ENCODE results near the gene C8G.

The C8G gene

DNA sequence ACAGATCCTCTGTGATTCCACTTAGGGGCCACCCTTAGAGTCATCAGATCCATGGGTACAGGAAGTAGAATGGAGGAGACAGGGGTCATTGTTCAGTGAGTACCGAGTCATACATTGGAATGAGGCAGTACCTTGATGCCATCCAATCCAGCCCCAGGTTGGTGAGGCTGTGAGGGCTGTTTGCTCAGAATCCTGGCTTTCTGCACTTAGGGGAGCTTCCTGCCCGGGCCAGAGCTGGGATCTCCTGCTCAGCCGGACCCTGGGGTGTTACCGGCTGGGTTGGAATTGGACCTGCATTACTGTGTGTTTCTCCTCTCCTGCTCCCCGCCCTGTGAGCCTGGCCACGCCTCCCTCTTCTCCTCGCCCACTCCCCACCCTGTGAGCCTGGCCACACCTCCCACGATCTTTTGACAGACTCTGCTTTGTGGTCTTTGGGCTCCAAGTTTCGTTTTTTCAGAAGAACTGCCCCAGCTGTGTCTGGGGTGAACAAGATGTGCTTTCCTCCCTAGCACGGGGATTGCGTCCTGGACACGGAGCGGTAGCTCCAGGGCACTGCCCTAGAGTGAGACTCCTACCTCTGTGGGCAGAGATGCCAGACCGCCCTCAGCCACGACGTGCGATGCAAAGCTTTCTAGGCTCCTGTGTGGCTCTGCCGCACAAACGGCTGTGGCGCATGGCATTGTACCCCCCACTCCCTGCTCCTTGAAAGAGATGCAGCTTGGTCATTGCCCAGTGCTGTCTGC, 43.4 kb upstream of the C8G start:
- peak; percentile 59 for DNase-seq (ENCODE audit: low read depth)
- no peak overlapping the region for H3K4me3 ChIP-seq (ENCODE audit: low read depth, low read length)

DNA sequence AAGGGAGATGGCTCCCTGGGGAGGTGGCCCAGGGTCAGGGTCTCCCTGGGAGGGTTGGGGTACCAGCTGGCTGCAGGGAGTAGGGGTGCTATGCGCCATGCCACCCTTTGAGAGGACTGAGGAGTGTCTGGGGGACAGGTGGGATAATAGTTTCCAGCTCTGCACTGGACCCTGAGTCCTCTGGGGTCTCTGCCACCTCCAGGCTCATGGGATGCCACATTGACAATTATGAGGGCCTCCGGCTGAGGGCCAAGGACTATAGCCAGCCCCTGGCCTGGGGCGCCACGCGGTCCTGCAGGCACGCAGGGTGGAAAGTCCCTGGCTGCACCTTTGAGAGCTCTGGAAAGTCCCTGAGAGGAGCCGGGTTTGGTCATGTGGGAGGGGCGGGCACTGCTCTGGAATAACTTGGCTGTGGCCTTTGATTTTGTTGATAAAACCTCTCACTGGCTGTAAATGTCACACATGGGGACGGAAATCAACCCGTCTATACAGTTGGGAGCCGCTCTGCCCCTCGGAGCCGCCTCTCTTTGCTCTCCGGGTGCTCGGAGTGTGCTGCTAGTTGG, 42.7 kb upstream of the C8G start:
- DNase-seq (ENCODE audit: low read depth) = peak; percentile 88

More for the DNA sequence above, 43.4 kb upstream of the C8G start:
- no peak for TF ChIP-seq CTCF (conservative IDR thresholded peaks at IDR 0.05; ENCODE audit: low read depth, low read length)

GRCh38 chr9:136903041-136903554, 41.9 kb upstream of the C8G start:
- TF ChIP-seq CTCF (conservative IDR thresholded peaks at IDR 0.05; ENCODE audit: low read depth, low read length) = no peak
- no peak for DNase-seq (ENCODE audit: low read depth)
- H3K4me3 ChIP-seq (ENCODE audit: low read depth, low read length) = no peak overlapping the region

More for the DNA sequence above, 42.7 kb upstream of the C8G start:
- no peak for TF ChIP-seq CTCF (conservative IDR thresholded peaks at IDR 0.05; ENCODE audit: low read depth, low read length)
- H3K4me3 ChIP-seq (ENCODE audit: low read depth, low read length) = no peak overlapping the region

- peak; percentile 17 for DNase-seq (ENCODE audit: low read depth)
- TF ChIP-seq CTCF (conservative IDR thresholded peaks at IDR 0.05; ENCODE audit: low read depth, low read length) = no peak
- H3K4me3 ChIP-seq (ENCODE audit: low read depth, low read length) = no peak overlapping the region
Measured at GRCh38 chr9:136906266-136906665, 38.8 kb upstream of the C8G start.

DNA sequence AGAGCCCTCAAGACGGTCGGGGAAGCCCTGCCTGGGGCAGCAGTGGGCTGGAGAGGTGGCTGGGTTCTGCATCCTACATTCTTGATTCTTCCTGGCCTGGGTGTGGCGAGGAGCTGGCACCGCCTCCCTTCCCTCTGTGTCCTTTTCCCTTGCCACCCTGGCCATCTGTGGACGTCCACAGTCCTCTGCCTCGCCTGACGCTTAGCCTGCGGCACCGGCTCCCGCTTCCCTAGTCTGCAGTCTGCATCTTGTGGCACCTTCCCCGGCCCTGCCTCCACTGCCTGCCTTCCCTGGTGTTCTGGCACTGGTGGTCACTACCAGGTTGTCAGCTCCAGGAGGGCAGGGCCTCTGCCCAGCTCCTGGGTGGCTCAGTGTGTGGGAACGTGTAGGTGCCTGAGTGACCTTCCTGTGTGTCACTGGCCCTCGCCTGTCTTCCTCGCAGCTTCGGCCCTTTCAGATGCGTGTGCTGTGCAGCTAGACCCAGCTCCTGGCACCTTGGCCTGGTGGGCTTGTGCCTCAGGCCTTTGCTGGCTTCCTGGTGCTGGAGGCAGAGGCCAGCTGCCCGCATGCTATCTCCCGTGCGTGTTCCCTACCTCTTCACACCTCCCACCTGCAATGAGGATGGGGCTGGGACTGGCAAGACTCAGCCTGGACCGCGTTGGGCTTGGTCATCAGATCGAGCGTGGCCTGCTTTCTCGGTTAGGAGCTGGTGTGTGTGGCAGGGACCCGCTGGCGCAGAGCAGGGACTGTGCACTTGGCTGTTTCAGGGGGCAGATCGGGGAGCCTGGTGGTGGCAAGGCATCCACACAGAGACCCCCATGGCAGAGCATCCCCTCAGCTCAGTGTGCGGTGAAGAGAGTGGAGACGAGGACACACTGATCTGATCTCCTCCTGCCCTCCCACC, 37.8 kb upstream of the C8G start:
- TF ChIP-seq CTCF (conservative IDR thresholded peaks at IDR 0.05; ENCODE audit: low read depth, low read length) = no peak
- DNase-seq (ENCODE audit: low read depth) = no peak
- no peak overlapping the region for H3K4me3 ChIP-seq (ENCODE audit: low read depth, low read length)

DNA sequence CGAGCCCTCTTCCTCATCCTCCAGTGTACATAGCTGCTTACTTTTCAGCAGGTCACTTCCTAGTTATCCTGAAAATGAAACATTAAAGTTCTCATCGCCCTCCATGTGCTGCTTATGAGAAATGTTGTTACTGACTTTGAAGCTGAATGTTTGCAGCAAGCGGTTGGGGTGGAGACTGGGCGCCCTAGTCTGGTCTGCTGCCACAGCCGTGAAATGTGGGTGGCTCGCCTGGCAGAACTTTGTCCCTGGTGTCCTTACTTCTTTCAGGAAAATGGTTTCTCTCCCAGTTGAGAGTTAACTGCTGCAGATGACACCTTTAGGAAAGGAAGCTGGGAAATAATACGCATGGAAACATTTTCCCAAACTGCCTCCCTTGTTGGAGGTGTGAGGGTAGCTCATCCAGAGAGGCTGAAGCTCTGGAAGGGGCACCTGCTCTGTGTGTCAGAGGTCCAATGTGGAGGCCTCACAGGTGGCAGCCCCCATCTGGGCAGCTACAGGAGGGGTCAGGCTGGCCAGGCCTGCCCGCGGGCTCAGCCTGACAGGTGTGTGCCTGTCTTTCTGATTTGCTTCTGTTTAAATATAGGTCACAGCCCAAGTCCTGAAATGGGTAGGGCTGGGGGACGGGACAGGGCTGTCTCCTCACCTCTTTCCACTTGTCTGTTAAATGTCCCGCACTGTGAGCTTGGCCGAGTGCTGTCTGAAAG, 34.7 kb upstream of the C8G start:
- no peak for DNase-seq (ENCODE audit: low read depth)
- no peak overlapping the region for H3K4me3 ChIP-seq (ENCODE audit: low read depth, low read length)
- no peak for TF ChIP-seq CTCF (conservative IDR thresholded peaks at IDR 0.05; ENCODE audit: low read depth, low read length)

All from choroid plexus epithelial cell (primary cell).